Mucosa of rectum (tissue), 2 donors: Measurements from ENCODE around the gene TNFRSF21.
"Not testable (repeated sequence)": the region's sequence is repeated elsewhere in the genome, so short reads cannot be mapped to it uniquely, and the experiment has no call there.

Experiments used
- H3K27ac ChIP-seq, 2 donors: one replicate each; pipeline ENCODE4 v1.7.0; 2013; ENCODE audit warnings: inconsistent platforms in 2 of 2, low read depth in 2 of 2, low read length in 2 of 2
- H3K27me3 ChIP-seq, 2 donors: one replicate each; pipeline ENCODE4 v1.7.0; 2013; ENCODE audit warnings: low read length in 2 of 2; ENCODE audit not compliant: control insufficient read depth in 2 of 2, insufficient read depth in 2 of 2
- H3K36me3 ChIP-seq, 2 donors: one replicate each; pipeline ENCODE4 v1.7.0; 2013; ENCODE audit warnings: low read length in 2 of 2; ENCODE audit not compliant: control insufficient read depth in 2 of 2, insufficient read depth in 2 of 2
- H3K4me1 ChIP-seq, 2 donors: one replicate each; pipeline ENCODE4 v1.7.0; 2013; ENCODE audit warnings: low read length in 2 of 2, mild to moderate bottlenecking in 1 of 2; ENCODE audit not compliant: control insufficient read depth in 2 of 2, insufficient read depth in 2 of 2
- H3K4me3 ChIP-seq, 2 donors: one replicate each; pipeline ENCODE4 v1.7.0; 2013; ENCODE audit warnings: low read length in 2 of 2
- H3K9ac ChIP-seq, 2 donors: one replicate each; pipeline ENCODE4 v1.7.0; 2013; ENCODE audit warnings: low read length in 2 of 2, low read depth in 1 of 2, mild to moderate bottlenecking in 1 of 2
- H3K9me3 ChIP-seq, 2 donors: one replicate each; pipeline ENCODE4 v1.7.0; 2013; ENCODE audit warnings: low read length in 2 of 2; ENCODE audit not compliant: control insufficient read depth in 2 of 2
- donor health status: healthy.
- donor health status: Normal muscosa, but diverticular disease.

TNFRSF21 gene

DNA sequence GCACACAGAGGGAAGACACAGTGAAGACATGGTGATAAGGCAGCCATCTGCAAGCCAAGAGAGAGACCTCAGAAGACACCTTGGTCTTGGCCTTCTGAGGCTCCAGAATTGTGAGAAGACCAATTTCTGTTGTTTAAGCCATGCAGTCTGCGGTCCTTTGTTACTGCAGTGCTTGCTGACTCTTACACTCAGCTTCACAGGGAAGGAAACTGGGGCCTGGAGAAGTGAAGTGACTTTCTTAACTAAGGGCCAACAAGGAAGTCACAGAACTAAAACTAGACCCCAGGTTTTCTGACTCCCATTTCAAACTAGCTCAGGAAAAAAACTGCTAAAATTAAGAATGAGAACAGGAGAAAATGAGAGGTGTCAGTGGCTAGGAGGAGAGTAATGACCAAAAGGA is 74.3 kb downstream of the TNFRSF21 start:
- Histone ChIP-seq H3K9me3 (no peaks in the 10 kb centered on the region), H3K36me3 (peaks cover 6 to 15% of the 10 kb centered on the region in 2 donors), H3K27ac (peak overlapping the region; percentile 79 to 82), H3K4me3 (no peak overlapping the region), H3K4me1 (peaks cover 17 to 25% of the 10 kb centered on the region in 2 donors), H3K27me3 (no peaks in the 10 kb centered on the region), H3K9ac (no peak overlapping the region)

DNA sequence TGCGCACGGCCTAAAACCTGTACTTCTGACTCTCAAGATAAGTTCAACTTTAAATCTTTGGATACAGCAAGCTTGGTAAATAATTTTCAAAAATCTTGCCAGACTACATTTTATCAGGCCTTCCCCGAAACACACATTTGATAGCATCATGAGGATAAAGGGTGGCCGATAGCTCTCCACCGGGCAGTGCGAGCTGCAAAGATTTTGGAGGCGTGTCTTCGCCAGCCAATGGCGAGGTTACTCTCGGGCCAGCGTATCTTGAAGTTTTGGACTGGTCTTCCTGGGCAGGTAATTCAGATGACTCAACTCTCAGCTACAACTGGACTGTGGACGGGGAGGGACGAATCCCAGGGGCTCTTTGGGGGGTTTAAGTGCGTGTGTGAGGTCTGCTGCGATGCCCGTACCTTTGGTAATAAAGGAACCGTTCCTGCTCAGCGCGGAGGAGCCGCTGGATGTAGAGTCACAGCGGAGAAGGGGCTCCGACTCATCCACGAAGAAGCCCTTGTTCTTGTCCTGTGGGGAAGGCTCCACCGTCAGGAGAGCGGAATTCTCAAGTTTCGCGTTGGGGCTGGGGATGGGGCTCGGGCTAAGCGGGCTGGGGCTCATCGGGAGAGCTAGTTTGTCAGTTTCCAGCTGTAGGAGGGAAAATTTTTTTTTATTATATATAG is 75.3 kb downstream of the TNFRSF21 start:
- H3K4me3 ChIP-seq, result no peak overlapping the region
- H3K27me3 ChIP-seq, result no peaks in the 10 kb centered on the region
- peaks cover 17 to 29% of the 10 kb centered on the region in 2 donors for H3K4me1 ChIP-seq
- H3K9me3 ChIP-seq, result no peaks in the 10 kb centered on the region
- H3K36me3 ChIP-seq, result peaks cover 6 to 15% of the 10 kb centered on the region in 2 donors
- no peak overlapping the region for H3K9ac ChIP-seq
- no peak overlapping the region for H3K27ac ChIP-seq

DNA sequence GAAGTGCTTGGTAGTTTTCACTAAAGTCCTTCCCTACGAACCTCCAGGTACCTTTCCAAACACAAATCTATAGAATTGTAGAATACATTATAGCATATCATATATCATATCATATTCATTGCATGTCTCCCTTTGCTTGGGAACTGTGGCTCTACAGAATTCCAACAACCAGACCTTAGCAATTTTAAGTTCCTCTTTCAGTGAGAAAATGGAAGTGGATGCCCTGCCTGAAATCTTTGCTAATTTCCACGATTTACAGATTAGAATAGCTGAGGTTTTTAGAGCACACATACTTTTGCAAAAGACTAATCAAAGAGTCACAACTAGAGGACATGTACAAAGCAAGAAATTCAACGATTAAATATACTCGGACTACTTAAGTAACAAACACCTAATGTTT is 78.6 kb downstream of the TNFRSF21 start:
- Histone ChIP-seq H3K27me3 (no peaks in the 10 kb centered on the region), H3K9me3 (no peaks in the 10 kb centered on the region), H3K4me1 (peaks cover 11 to 20% of the 10 kb centered on the region in 2 donors), H3K4me3 (no peak overlapping the region), H3K9ac (peak overlapping the region in 1 of 2 donors; percentile 38), H3K36me3 (peaks cover 6 to 13% of the 10 kb centered on the region in 2 donors), H3K27ac (peak overlapping the region; percentile 73 to 86)

DNA sequence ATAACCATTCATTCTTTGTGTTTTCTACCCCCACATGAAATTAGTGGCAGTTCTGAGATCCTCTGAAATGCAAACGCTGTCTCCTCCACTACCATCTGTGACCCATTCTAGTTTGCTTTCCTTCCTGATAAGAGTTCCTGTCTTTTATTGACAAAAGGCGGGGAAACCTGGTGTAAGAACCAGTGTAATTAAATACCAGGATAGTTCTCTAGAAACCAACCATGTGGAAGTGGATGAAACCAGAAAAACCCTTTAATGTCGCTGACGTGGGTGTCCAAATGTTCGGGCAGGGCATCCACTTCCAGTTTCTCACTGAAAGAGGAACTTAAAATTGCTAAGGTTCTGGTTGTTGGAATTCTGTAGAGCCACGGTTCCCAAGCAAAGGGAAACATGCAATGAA is 79.1 kb downstream of the TNFRSF21 start:
- Histone ChIP-seq H3K9ac (peak overlapping the region in 1 of 2 donors; percentile 38), H3K27me3 (no peaks in the 10 kb centered on the region), H3K27ac (peak overlapping the region; percentile 73 to 86), H3K36me3 (peaks cover 6 to 13% of the 10 kb centered on the region in 2 donors), H3K4me1 (peaks cover 5 to 15% of the 10 kb centered on the region in 2 donors), H3K9me3 (no peaks in the 10 kb centered on the region), H3K4me3 (peak overlapping the region in 1 of 2 donors; percentile 30)

DNA sequence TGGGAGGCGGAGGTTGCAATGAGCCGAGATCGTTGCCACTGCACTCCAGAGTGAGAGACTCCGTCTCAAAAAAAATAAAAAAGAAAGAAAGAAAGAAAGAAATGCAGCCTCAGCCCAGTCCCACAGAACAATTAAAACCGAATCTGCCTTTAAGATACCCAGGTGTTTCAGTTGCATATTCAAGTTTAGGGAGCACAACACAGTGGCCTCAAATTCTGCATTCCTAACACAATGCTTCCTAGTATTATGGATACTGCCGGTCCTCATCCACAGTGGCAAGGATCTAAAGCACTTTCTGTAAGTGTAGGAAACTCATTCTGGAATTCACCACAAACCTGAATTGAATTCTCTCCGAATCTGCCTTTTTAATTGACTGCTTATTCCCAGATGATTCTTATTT is 80.5 kb downstream of the TNFRSF21 start:
- Histone ChIP-seq H3K27me3 (no peaks in the 10 kb centered on the region), H3K4me3 (no peak overlapping the region), H3K9me3 (no peaks in the 10 kb centered on the region), H3K27ac (peak overlapping the region in 1 of 2 donors; percentile 58), H3K9ac (no peak overlapping the region), H3K4me1 (peaks cover 0 to 9% of the 10 kb centered on the region in 2 donors), H3K36me3 (peaks cover 6 to 9% of the 10 kb centered on the region in 2 donors)

DNA sequence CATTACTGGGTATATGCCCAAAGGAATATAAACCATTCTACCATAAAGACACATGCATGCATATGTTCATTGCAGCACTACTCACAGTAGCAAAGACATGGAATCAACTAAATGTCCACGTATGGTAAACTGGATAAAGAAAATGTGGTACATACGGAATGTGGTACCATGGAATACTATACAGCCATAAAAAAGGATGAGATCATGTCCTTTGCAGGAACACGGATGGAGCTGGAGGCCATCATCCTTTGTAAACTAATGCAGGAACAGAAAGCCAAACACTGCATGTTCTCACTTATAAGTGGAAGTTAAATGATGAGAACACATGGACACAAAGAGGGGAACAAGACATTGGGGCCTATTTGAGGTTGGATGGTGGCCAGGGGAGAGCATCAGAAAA is 81.6 kb downstream of the TNFRSF21 start:
- H3K9me3 ChIP-seq, H3K36me3 ChIP-seq, H3K27ac ChIP-seq, H3K27me3 ChIP-seq, H3K4me1 ChIP-seq, H3K4me3 ChIP-seq, H3K9ac ChIP-seq: not testable (repeated sequence)

DNA sequence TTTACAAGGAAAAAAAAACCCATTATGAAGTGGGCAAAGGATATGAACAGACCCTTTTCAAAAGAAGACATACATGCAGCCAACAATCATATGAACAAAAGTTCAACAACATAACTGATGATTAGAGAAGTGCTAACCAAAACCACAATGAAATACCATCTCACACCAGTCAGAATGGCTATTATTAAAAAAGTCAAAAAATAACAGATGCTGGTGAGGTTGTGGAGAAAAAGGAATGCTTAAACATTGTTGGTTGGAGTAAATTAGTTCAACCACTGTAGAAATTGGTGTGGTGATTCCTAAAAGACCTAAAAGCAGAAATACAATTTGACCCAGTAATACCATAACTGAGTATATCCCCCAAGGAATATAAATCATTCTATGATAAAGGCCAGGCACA is 86.5 kb downstream of the TNFRSF21 start:
- not testable (repeated sequence) for H3K9ac ChIP-seq, H3K27ac ChIP-seq, H3K4me1 ChIP-seq, H3K36me3 ChIP-seq, H3K4me3 ChIP-seq, H3K27me3 ChIP-seq, H3K9me3 ChIP-seq

DNA sequence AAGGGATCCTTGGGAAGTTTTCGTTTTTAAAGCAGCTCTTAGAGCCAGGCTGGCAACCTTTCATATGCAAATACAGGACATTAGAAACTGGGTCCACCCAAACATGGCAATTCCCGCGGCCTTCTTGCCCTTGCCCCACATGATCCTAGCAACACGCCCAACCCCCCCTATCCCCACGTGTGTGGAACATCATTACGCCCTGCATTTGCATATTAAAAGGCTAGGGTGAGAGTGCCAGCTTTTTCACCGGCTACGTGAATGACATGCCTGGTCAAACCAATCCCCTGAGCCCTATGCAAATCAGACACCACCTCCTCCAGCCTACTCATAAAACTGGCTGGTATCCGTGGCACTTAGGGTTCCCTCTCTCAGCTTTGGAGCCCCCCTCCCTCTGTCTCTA is 88.1 kb downstream of the TNFRSF21 start:
- no peak overlapping the region for H3K9ac ChIP-seq

DNA sequence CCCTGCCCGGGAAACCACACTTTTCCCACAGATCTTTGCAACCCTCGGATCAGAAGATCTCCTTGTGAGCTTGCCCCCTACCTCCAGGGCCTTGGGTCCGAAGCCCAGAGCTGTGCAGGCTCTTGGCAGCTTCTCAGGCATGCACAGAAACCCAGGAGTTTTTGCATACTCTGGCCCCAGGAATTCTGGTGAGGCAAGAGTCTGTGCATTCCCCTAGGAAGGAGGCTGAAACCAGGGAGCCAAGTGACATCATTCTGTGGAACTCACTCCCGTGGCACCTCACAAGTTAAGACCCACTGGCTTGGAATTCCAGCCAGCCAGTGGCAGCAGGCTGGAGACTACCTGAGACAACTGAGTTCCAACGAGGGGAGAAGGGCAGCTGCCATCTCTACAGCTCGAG is 100.1 kb downstream of the TNFRSF21 start:
- H3K36me3 ChIP-seq, result no peaks in the 10 kb centered on the region
- peaks cover 0 to 10% of the 10 kb centered on the region in 2 donors for H3K4me1 ChIP-seq
- H3K9ac ChIP-seq, result no peak overlapping the region
- no peak overlapping the region for H3K4me3 ChIP-seq
- no peaks in the 10 kb centered on the region for H3K27me3 ChIP-seq
- no peak overlapping the region for H3K27ac ChIP-seq
- H3K9me3 ChIP-seq, result no peaks in the 10 kb centered on the region

More for the DNA sequence above, 88.1 kb downstream of the TNFRSF21 start:
- H3K27ac ChIP-seq, result no peak overlapping the region
- no peaks in the 10 kb centered on the region for H3K4me1 ChIP-seq
- H3K9me3 ChIP-seq, result no peaks in the 10 kb centered on the region
- no peak overlapping the region for H3K4me3 ChIP-seq
- no peaks in the 10 kb centered on the region for H3K36me3 ChIP-seq
- H3K27me3 ChIP-seq, result no peaks in the 10 kb centered on the region

DNA sequence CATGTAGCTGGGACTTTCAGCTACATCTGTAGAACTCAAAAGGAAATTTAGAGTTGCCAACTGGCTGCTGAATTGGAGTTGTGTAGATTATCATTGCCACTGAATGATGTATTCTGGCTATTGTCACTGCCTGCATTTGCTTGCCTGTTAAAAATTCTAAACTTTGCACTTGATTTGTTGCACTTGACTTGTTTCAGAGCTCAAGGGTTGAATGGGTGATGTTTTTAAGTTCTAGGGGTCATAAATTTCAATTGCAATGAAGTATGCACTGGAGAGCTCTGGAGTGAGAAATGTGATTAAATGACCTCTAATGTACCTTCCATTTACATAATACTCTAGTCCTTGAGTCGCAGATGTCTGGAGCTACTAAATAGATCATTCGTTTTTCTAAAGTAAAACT is 102.4 kb downstream of the TNFRSF21 start:
- Histone ChIP-seq H3K9me3 (no peaks in the 10 kb centered on the region), H3K4me1 (peaks cover 9 to 14% of the 10 kb centered on the region in 2 donors), H3K27ac (no peak overlapping the region), H3K9ac (no peak overlapping the region), H3K36me3 (no peaks in the 10 kb centered on the region), H3K4me3 (no peak overlapping the region), H3K27me3 (no peaks in the 10 kb centered on the region)
